ENCODE measurements around the gene DERL3. TPM values are rescaled to one million over a fixed set of nuclear protein-coding genes. Genes with fewer than 3 reads are reported as not detected.

DERL3 gene
- polyA plus RNA-seq, 1 experiment = 0.27 TPM

- POLR2A ChIA-PET = no interaction called here
- Histone ChIP-seq H3K27ac (ENCODE audit: low read depth, low read length) (no peak overlapping the region), H3K27me3 (ENCODE audit: control insufficient read depth, insufficient read depth, low read length) (no peaks in the 10 kb centered on the region), H3K4me3 (ENCODE audit: low read depth, low read length) (peak overlapping the region; percentile 88), H3K9me3 (ENCODE audit: control insufficient read depth, insufficient read depth, low read length) (no peaks in the 10 kb centered on the region)
- DNase-seq (ENCODE audit: low read depth, low spot score) = no peak
- CTCF ChIA-PET = interaction anchor here (0.6 to 3.6 kb wide), 2 partner anchors 17 to 62 kb away, joined by 3 to 14 read pairs; no protein-coding TSS in a partner anchor
- TF ChIP-seq CTCF (IDR thresholded peaks at IDR 0.05; ENCODE audit: low read depth, low read length) = no peak
Measured at GRCh38 chr22:23787910-23788309, 50.9 kb downstream of the DERL3 start.

- DNase-seq (ENCODE audit: low read depth, low spot score) = no peak
- H3K27ac ChIP-seq (ENCODE audit: low read depth, low read length) = peak overlapping the region; percentile 31
- no peak for TF ChIP-seq CTCF (IDR thresholded peaks at IDR 0.05; ENCODE audit: low read depth, low read length)
- no peaks in the 10 kb centered on the region for H3K27me3 ChIP-seq (ENCODE audit: control insufficient read depth, insufficient read depth, low read length)
- POLR2A ChIA-PET = interaction anchor here (1.0 kb wide), 1 partner anchor 10 kb away, joined by 5 read pairs; no protein-coding TSS in a partner anchor
- peak overlapping the region; percentile 88 for H3K4me3 ChIP-seq (ENCODE audit: low read depth, low read length)
- H3K9me3 ChIP-seq (ENCODE audit: control insufficient read depth, insufficient read depth, low read length) = no peaks in the 10 kb centered on the region
- CTCF ChIA-PET = interaction anchor here (3.6 kb wide), 1 partner anchor 16 kb away, joined by 14 read pairs; no protein-coding TSS in a partner anchor
Measured at GRCh38 chr22:23787600-23787896, 51.3 kb downstream of the DERL3 start.

GRCh38 chr22:23786752-23787599 lies 51.8 kb downstream of the DERL3 start, which contains the start of gene SMARCB1:
Gene SMARCB1, plus strand, starts transcription at chr22:23786966. Its CDS starts 204 bp downstream, at chr22:23787170.
- peak within 1 kb of the TSS; percentile 94 for H3K27ac ChIP-seq (ENCODE audit: low read depth, low read length)
- TF ChIP-seq CTCF (IDR thresholded peaks at IDR 0.05; ENCODE audit: low read depth, low read length) = no peak
- no peaks in the 10 kb centered on the region for H3K27me3 ChIP-seq (ENCODE audit: control insufficient read depth, insufficient read depth, low read length)
- H3K9me3 ChIP-seq (ENCODE audit: control insufficient read depth, insufficient read depth, low read length) = no peaks in the 10 kb centered on the region
- peak within 1 kb of the TSS; percentile 88 for H3K4me3 ChIP-seq (ENCODE audit: low read depth, low read length)
- CTCF ChIA-PET = interaction anchor here (0.5 to 3.6 kb wide), 2 partner anchors 16 to 24 kb away, joined by 4 to 14 read pairs; partner anchors contain the start of gene C22orf15
- DNase-seq (ENCODE audit: low read depth, low spot score) = peak; percentile 67
- POLR2A ChIA-PET = interaction anchor here (0.6 to 1.0 kb wide), 3 partner anchors 9 to 49 kb away, joined by 3 to 5 read pairs (median 5); no protein-coding TSS in a partner anchor

- no peaks in the 10 kb centered on the region for H3K9me3 ChIP-seq (ENCODE audit: control insufficient read depth, insufficient read depth, low read length)
- CTCF ChIA-PET = interaction anchor here (0.5 to 3.6 kb wide), 3 partner anchors 15 to 23 kb away, joined by 3 to 14 read pairs (median 4); partner anchors contain the start of gene C22orf15
- H3K27ac ChIP-seq (ENCODE audit: low read depth, low read length) = peak overlapping the region; percentile 69
- POLR2A ChIA-PET = interaction anchor here (0.7 to 1.0 kb wide), 3 partner anchors 9 to 71 kb away, joined by 3 to 5 read pairs (median 3); no protein-coding TSS in a partner anchor
- H3K27me3 ChIP-seq (ENCODE audit: control insufficient read depth, insufficient read depth, low read length) = no peaks in the 10 kb centered on the region
- DNase-seq (ENCODE audit: low read depth, low spot score) = no peak
- peak overlapping the region; percentile 43 for H3K4me3 ChIP-seq (ENCODE audit: low read depth, low read length)
- TF ChIP-seq CTCF (IDR thresholded peaks at IDR 0.05; ENCODE audit: low read depth, low read length) = no peak
Measured at GRCh38 chr22:23786261-23786710, 52.5 kb downstream of the DERL3 start.

Small RNAs within 50 kb of the gene (small RNA-seq; reads per million reads assigned to genes)
- not detected for gene RN7SL268P (ENCODE audit: insufficient read length, low read depth)

Other genes starting within 250 kb of the DERL3 start
- gene DRICH1, start 206.7 kb downstream of the DERL3 start, polyA plus RNA-seq (2011; rRNA removed) = 0.09 and 0.17 TPM in 2 replicates
- not detected in 2 replicates for gene RGL4, start 148.0 kb downstream of the DERL3 start, polyA plus RNA-seq (2011; rRNA removed)
- gene ZNF70, start 87.9 kb downstream of the DERL3 start, polyA plus RNA-seq (2011; rRNA removed) = 1.6 and 2.8 TPM in 2 replicates
- gene VPREB3, start 84.6 kb downstream of the DERL3 start, polyA plus RNA-seq (2011; rRNA removed) = not detected in 2 replicates
- 2.1 and 2.9 TPM in 2 replicates for gene C22orf15, start 76.0 kb downstream of the DERL3 start, polyA plus RNA-seq (2011; rRNA removed)
- gene CHCHD10, start 71.0 kb downstream of the DERL3 start, polyA plus RNA-seq (2011; rRNA removed) = 10.1 and 16.9 TPM in 2 replicates
- gene MMP11, start 66.2 kb downstream of the DERL3 start, polyA plus RNA-seq (2011; rRNA removed) = 5.7 and 9.0 TPM in 2 replicates
- 155 and 180 TPM in 2 replicates for gene SMARCB1, start 52.0 kb downstream of the DERL3 start, polyA plus RNA-seq (2011; rRNA removed)
- 7.2 and 7.5 TPM in 2 replicates for gene SLC2A11, start 18.9 kb upstream of the DERL3 start, polyA plus RNA-seq (2011; rRNA removed)
- 154 and 186 TPM in 2 replicates for gene MIF, start 55.4 kb upstream of the DERL3 start, polyA plus RNA-seq (2011; rRNA removed)
- gene GSTT2B, start 122.2 kb upstream of the DERL3 start, polyA plus RNA-seq (2011; rRNA removed) = 33.1 and 39.7 TPM in 2 replicates
- gene DDTL, start 127.9 kb upstream of the DERL3 start, polyA plus RNA-seq (2011; rRNA removed) = 0.78 and 1.1 TPM in 2 replicates
- 91.4 and 99.4 TPM in 2 replicates for gene DDT, start 135.4 kb upstream of the DERL3 start, polyA plus RNA-seq (2011; rRNA removed)
- 1.1 and 1.3 TPM in 2 replicates for gene GSTT2, start 141.1 kb upstream of the DERL3 start, polyA plus RNA-seq (2011; rRNA removed)
- gene GSTT4, start 166.4 kb upstream of the DERL3 start, polyA plus RNA-seq (2011; rRNA removed) = not detected in 2 replicates
- 6.3 and 14.5 TPM in 2 replicates for gene CABIN1, start 172.3 kb upstream of the DERL3 start, polyA plus RNA-seq (2011; rRNA removed)

All from AG04450 (cell line).